Right cardiac atrium (tissue), 5 donors: ENCODE measurements around the gene PHTF2. TPM values are rescaled to one million over a fixed set of nuclear protein-coding genes. Genes with fewer than 3 reads are reported as not detected.
A peak's percentile ranks its signal among the peaks of the same experiment; 100 is the strongest.

Experiments
- ATAC-seq, 2 donors: fragments of 200-7000 bp; cut with Tn5 transposase; one replicate each; pipeline versions ENCODE4 v1.8.0 to v1.9.1; 2020; ENCODE audit warnings: moderate library complexity in 2 of 2, mild to moderate bottlenecking in 1 of 2
- DNase-seq, 3 donors: peaks; one replicate each; pipeline ENCODE4 v3.0.0-alpha.2; 2020
- H3K27ac ChIP-seq: one replicate; pipeline ENCODE4 v1.5.1; 2013; ENCODE audit warnings: mild to moderate bottlenecking, low read length, control low read depth, moderate library complexity
- H3K27me3 ChIP-seq: one replicate; pipeline ENCODE4 v1.6.1; 2013; ENCODE audit not compliant: control insufficient read depth, insufficient read depth
- H3K4me1 ChIP-seq: one replicate; pipeline ENCODE4 v1.6.1; 2013; ENCODE audit warnings: low read length; ENCODE audit not compliant: control insufficient read depth, insufficient read depth
- H3K4me3 ChIP-seq: one replicate; pipeline ENCODE4 v1.5.1; 2013; ENCODE audit warnings: low read length, control low read depth
- H3K9me3 ChIP-seq: one replicate; pipeline ENCODE4 v1.6.1; 2013; ENCODE audit warnings: low read length; ENCODE audit not compliant: control insufficient read depth
- WGBS: extraction: QIAGEN DNeasy Blood & Tissue Kit; methylation state at CpG from one replicate; pipeline ENCODE4 v1.1.7; 2013; 5-methylcytosine and 5-hydroxymethylcytosine counted together
- intact Hi-C, 4 donors: fragments of 100-400 bp; cut with DNase I; formaldehyde crosslinking; loops; one replicate each; pipeline versions ENCODE4 v1.11.0 to v1.14.0; 2022 to 2023
- polyA plus RNA-seq: library from polyadenylated mRNA; stranded (reverse); fragments of 200-250 nt; gene quantifications from one replicate; pipeline ENCODE4 v1.2.3, GENCODE V29; 2013
- total RNA-seq, 4 donors: library from RNA; stranded (reverse); fragmentation: NEBNext Ultra II Directional; extraction: Animal tissue kit (Norgen Biotek cat#: 25700); gene quantifications; one replicate each; pipeline ENCODE4 v1.2.1, GENCODE V29; 2021
- donor health status: healthy with polysubstance abuse.
- donor health status: DM: no; HTN: yes; CAD: no.
- donor health status: DM: no; HTN: no; CAD: no.
- donor health status: DM: no; HTN: yes; CAD: no; lungs with severe emphysema.
- donor health status: DM: yes; HTN: yes; CAD: no.

Gene PHTF2
- total and polyA plus RNA-seq, 5 donors = 8.4 to 20.3 (median 18.1) TPM

DNA sequence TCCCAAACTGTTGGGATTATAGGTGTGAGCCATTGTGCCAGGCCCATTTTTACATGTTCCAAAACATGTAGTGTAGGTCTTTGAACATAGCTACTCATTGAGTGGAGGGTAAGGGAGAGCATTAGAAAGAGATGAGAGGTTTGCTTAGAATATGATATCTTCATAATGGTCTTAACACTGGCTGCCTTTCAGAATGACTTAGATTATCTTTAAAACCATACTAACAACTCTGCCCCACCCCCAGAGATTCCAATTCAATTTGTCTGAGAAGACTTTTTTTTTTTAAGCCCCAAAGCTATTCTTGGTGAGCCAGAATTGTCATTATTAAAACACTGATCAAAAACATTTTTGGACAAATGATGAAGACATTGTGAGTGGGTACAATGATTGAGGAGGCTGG, 168.9 kb downstream of the PHTF2 start:
- H3K4me3 ChIP-seq = no peak overlapping the region
- H3K27ac ChIP-seq = no peak overlapping the region
- ATAC-seq = no peak
- no peak for DNase-seq
- intact Hi-C loops = no loop called here
- H3K9me3 ChIP-seq = no peaks in the 10 kb centered on the region
- no peaks in the 10 kb centered on the region for H3K4me1 ChIP-seq
- H3K27me3 ChIP-seq = no peaks in the 10 kb centered on the region

DNA sequence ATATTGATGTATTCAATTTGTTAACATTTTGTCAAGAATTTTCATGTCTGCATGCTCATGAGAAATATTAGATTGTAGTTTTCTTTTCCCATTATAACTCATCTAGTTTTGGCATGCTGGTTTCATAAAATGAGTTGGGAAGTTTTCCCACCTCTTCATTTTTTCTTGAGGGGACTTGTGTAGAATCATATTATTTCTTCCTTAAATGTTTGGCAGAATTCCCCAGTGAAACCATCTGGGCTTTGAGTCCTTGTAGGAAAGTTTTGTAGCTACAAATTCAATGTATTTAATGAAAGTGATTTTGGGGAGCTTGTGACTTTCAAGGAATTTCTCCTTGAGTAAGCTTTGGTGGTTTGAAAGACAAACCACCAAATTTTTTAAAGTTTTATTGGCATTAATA, 173.2 kb downstream of the PHTF2 start:
- Histone ChIP-seq H3K4me3 (no peak overlapping the region), H3K27ac (no peak overlapping the region), H3K27me3 (no peaks in the 10 kb centered on the region), H3K9me3 (no peaks in the 10 kb centered on the region), H3K4me1 (no peaks in the 10 kb centered on the region)
- no peak for ATAC-seq
- no peak for DNase-seq
- intact Hi-C loops = no loop called here

DNA sequence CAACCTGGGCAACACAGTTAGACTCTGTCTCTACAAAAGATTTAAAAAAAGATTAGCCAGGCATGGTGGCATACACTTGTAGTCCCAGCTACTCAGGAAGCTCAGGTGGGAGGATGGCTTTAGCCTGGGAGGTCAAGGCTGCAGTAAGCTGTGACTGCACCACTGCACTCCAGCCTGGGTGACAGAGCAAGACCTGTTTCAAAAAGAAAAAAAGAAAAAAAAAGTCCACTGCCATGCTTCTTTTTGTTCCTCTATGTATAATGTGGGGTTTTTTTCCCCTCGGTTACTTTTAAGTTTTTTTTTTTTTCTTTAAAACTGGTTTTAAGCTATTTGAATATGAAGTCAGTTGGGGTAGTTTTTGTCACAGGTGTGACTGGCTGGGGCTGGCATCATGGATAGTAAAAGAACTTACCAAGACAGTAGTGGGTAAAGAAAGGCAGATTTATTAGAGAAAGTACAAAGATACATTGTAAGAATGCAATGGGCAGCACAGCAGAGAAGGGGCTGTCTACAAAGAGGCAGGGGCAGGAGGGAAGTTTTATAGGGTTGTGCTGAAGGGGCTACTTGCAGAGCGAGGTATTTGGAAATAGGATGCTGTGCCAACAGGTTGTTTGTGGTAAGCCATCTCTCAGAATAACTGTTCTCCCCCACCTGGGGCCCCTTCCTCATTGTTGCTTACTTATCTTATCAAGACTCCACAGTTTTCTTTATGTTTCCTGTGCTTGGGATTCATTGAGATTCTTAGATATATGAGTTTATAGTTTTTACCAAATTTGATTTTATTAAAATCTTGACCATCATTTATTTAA, 177.3 kb downstream of the PHTF2 start:
- Histone ChIP-seq H3K9me3 (no peaks in the 10 kb centered on the region), H3K27me3 (no peaks in the 10 kb centered on the region), H3K27ac (no peak overlapping the region), H3K4me1 (no peaks in the 10 kb centered on the region), H3K4me3 (no peak overlapping the region)
- 73% methylated on average over 2 of the region's 2 CpGs for WGBS
- intact Hi-C loops = no loop called here
- ATAC-seq (no peak), DNase-seq (no peak)

DNA sequence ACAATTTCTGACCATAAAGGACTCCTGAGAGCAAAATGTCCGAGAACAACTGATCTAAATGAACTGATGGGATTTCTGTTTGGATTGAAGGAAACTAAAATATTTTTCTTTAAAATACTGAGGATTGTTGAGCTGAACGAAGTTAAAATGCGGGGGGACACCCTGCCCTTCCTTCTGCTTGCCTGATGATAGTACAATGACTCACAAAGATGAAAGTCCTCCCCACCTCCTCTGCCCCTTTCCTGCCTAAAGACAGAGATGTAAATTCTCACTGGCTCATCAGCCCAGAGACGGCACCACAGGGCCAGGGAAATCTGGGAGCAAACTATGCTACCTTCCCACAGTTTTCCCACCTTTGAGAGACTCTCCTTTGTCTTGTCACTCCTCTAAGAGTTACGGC, 180.6 kb downstream of the PHTF2 start:
- intact Hi-C loops = no loop called here
- no peaks in the 10 kb centered on the region for H3K27me3 ChIP-seq
- no peak overlapping the region for H3K27ac ChIP-seq
- WGBS = 81% methylated on average over 5 of the region's 5 CpGs
- DNase-seq (no peak), ATAC-seq (no peak)
- no peaks in the 10 kb centered on the region for H3K9me3 ChIP-seq
- H3K4me1 ChIP-seq = no peaks in the 10 kb centered on the region
- H3K4me3 ChIP-seq = no peak overlapping the region

DNA sequence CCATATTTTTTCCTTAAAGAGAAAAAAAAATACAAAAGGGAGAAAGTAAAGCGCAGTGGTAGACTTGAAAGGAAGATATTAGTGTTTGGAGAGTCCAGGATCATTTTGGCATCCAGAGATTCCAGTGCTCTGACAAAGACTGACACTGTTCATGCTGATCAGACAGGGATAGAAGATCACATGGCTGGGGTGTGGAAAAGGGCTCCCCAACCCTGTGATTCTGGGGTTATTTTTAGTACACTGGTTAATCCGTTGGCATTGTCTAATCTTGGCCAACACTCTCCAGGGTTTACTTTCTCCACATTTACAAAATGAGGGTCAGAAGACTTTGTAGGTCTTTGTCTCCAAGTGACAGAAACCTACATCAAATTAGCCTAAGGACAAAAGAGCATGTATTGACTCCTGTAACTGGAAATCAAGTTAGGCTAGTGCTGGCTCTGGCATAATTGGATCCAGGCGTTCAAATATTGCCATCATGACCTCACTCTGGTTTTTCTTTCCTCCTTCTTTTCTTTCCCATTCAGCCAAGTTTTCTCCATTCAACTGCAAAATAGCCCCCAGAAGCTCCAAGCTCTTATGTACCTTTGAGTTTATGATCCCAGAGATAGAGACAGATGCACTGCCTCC, 181.6 kb downstream of the PHTF2 start:
- Histone ChIP-seq H3K4me1 (no peaks in the 10 kb centered on the region), H3K4me3 (no peak overlapping the region), H3K27ac (no peak overlapping the region), H3K27me3 (no peaks in the 10 kb centered on the region), H3K9me3 (no peaks in the 10 kb centered on the region)
- ATAC-seq (no peak), DNase-seq (no peak)
- WGBS = 66% methylated on average over 3 of the region's 3 CpGs
- intact Hi-C loops = no loop called here

DNA sequence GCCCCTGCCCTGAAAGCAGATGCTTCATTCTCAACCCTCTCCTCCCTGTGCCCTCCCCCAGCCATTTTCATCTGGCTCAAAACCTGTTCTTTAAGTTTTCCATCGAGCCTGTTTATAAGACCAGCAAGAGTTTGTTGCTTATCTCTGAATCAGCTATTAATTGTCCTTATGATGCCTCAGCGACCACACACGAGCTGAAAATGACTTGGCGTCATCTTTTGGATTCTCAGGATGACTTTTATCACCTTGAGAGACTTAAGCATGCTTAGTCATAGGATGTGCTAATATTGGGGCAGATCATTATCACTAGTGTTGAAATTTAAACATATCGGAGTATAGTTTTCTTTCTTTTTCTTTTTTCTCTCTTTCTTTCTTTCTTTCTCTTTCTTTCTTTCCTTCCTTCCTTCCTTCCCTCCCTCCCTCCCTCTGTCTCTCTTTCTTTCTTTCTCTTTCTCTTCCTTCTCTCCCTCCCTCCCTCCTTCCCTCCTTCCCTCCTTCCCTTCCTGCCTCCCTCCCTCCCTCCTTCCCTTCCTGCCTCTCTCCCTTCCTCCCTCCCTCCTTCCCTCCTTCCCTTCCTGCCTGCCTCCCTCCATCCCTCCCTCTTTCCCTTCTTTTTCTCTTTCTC, 184.5 kb downstream of the PHTF2 start:
- Histone ChIP-seq H3K27me3 (no peaks in the 10 kb centered on the region), H3K4me3 (no peak overlapping the region), H3K27ac (no peak overlapping the region), H3K4me1 (no peaks in the 10 kb centered on the region), H3K9me3 (no peaks in the 10 kb centered on the region)
- 82% methylated on average over 5 of the region's 5 CpGs for WGBS
- intact Hi-C loops = no loop called here
- no peak for DNase-seq
- ATAC-seq = no peak

DNA sequence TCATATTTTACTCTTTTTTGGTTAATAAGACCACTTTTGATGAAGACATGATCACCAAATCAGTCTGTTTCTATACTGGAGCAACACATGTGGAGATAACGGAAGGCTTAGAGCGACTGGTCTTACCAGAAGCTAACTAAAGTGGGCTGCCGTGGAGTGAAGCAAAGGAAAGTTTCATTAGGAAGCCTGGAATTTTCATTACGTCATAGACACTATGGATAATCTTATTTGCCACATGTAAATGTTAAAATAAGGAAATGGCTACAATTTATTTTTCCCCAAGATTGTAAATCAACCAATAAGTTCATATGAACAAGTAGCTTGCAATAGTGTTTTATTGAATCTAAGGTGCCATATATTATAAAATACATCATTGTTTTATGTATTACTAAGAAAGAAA, 185.4 kb downstream of the PHTF2 start:
- H3K4me1 ChIP-seq = no peaks in the 10 kb centered on the region
- H3K27me3 ChIP-seq = no peaks in the 10 kb centered on the region
- no peak overlapping the region for H3K4me3 ChIP-seq
- DNase-seq (no peak), ATAC-seq (no peak)
- no peak overlapping the region for H3K27ac ChIP-seq
- intact Hi-C loops = no loop called here
- H3K9me3 ChIP-seq = no peaks in the 10 kb centered on the region
- WGBS = 92% methylated on average over 4 of the region's 4 CpGs

DNA sequence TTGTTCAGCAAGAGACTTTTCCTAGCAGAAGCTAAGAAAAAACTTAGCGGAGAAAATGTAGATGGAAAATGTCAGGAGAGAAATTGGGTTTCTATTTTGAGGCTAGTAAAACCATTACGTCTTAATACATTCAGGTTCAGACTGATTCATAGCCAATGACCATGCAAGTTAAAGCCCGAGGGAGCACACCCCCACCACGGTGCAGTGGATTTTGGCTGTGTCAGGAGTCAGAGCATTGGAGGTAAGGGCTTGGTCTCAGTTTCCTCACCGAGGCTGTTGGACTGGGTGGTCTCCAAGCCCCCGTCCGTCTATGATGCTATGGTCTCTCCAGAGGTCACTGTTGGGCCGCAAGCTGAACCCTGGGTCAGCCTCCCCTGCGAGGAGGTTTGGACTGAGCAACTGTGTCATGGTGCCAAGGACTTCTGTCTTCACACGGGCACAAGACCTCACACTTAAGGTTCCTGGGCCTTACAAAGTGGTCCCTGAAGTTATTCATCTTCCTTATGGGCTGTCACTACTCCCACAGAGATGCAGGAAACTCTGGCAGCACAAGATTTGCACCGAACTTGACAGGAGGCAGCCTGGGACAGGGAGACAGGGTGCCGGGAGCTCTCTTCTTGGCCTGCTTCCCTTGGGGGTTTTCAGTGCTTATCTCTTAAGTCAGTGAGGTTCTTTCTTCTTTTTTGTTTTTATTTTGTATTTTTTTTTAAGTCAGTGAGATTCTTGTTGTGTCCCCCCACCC, 186.8 kb downstream of the PHTF2 start:
- H3K27me3 ChIP-seq = no peaks in the 10 kb centered on the region
- DNase-seq = no peak
- H3K4me3 ChIP-seq = no peak overlapping the region
- WGBS = 66% methylated on average over 12 of the region's 12 CpGs
- intact Hi-C loops = no loop called here
- peak; percentile 22 to 23 for ATAC-seq
- H3K27ac ChIP-seq = peak overlapping the region; percentile 30
- no peaks in the 10 kb centered on the region for H3K9me3 ChIP-seq
- no peaks in the 10 kb centered on the region for H3K4me1 ChIP-seq

DNA sequence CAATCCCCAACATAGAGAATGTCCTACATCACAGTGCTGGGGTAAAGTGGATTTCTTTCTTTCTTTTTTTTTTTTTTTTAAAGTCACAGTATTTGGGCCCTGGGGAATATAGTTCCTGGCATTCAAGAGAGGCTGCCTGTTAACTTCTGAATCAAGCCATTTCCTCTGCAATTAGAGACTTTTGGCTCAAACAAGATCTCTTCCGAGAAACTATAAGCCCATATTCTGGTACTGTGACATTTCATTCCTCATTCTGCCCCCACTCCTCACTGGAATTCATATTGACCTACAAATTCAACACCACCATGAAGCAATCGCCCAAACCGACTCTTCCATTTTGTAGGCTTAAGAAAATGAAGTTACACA, 187.4 kb downstream of the PHTF2 start:
- ATAC-seq (peak in 1 of 2 donors; percentile 24), DNase-seq (no peak)
- intact Hi-C loops = no loop called here
- no peaks in the 10 kb centered on the region for H3K9me3 ChIP-seq
- H3K27me3 ChIP-seq = no peaks in the 10 kb centered on the region
- 44% methylated on average over 3 of the region's 3 CpGs for WGBS
- H3K4me3 ChIP-seq = no peak overlapping the region
- H3K27ac ChIP-seq = no peak overlapping the region
- H3K4me1 ChIP-seq = no peaks in the 10 kb centered on the region

DNA sequence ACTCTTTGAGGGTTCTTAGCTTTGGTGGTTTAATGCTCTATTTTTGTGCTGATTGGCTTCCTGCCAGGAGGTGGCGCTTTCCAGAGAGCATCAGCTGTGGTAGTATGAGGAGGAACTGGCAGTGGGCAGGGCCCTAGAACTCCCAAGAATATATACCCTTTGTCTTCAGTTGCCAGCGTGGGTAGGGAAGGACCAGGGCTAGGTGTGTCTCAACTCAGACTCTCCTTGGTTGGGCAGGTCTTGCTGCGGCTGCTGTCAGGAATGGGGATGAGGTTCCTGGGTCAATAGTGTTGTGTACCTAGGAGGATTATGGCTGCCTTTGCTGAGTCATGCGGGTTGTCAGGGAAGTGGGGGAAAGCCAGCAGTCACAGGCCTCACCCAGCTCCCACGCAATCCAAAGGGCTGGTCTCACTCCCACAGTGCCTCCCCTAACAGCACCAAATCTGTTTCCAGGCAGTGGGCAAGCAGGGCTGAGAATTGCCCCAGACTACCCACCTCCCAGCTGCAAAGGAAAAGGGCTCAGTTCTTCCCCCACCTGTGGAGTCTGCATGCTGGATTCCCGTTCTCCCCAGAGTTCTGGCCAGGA, 191.5 kb downstream of the PHTF2 start:
- ATAC-seq = no peak
- Histone ChIP-seq H3K4me3 (no peak overlapping the region), H3K4me1 (no peaks in the 10 kb centered on the region), H3K27ac (no peak overlapping the region), H3K27me3 (no peaks in the 10 kb centered on the region), H3K9me3 (no peaks in the 10 kb centered on the region)
- WGBS = 83% methylated on average over 6 of the region's 6 CpGs
- intact Hi-C loops = loop anchor here in 1 of 4 donors (10.0 kb wide), 1 partner anchor 65 kb away; no protein-coding TSS in a partner anchor
- no peak for DNase-seq
